NOMO-1 treated with DMSO at 0.1 percent for 48 hours (cell line): ENCODE data around the gene ATP11A.

Experiments used
- DNase-seq: peaks from one replicate; lab custom pipeline; 2025; ENCODE audit not compliant: unreplicated experiment; lab: John Stamatoyannopoulos, UW

ATP11A gene

GRCh38 chr13:112813552-112813951 lies 123.7 kb downstream of the ATP11A start:
- no peak for DNase-seq

- no peak for DNase-seq
Observed at GRCh38 chr13:112814905-112815585, 125.2 kb downstream of the ATP11A start.

- no peak for DNase-seq
Observed at GRCh38 chr13:112815871-112816270, 126.0 kb downstream of the ATP11A start.

GRCh38 chr13:112818040-112818697 lies 128.3 kb downstream of the ATP11A start:
- no peak for DNase-seq

GRCh38 chr13:112818698-112819045 lies 128.8 kb downstream of the ATP11A start:
- no peak for DNase-seq

- no peak for DNase-seq
Observed at GRCh38 chr13:112819111-112819510, 129.3 kb downstream of the ATP11A start.

- no peak for DNase-seq
Observed at GRCh38 chr13:112819816-112820215, 130.0 kb downstream of the ATP11A start.

- DNase-seq = no peak
Observed at GRCh38 chr13:112820318-112820717, 130.5 kb downstream of the ATP11A start.

- no peak for DNase-seq
Observed at GRCh38 chr13:112821340-112822055, 131.7 kb downstream of the ATP11A start.

GRCh38 chr13:112822851-112823250 lies 133.0 kb downstream of the ATP11A start:
- no peak for DNase-seq

GRCh38 chr13:112824429-112824828 lies 134.6 kb downstream of the ATP11A start:
- no peak for DNase-seq

GRCh38 chr13:112825071-112825470 lies 135.2 kb downstream of the ATP11A start:
- no peak for DNase-seq

- no peak for DNase-seq
Observed at GRCh38 chr13:112825875-112826274, 136.0 kb downstream of the ATP11A start.

GRCh38 chr13:112826565-112826964 lies 136.7 kb downstream of the ATP11A start:
- no peak for DNase-seq

- no peak for DNase-seq
Observed at GRCh38 chr13:112828082-112828699, 138.4 kb downstream of the ATP11A start.

GRCh38 chr13:112828756-112829155 lies 138.9 kb downstream of the ATP11A start:
- no peak for DNase-seq

- no peak for DNase-seq
Observed at GRCh38 chr13:112831196-112831595, 141.4 kb downstream of the ATP11A start.

- no peak for DNase-seq
Observed at GRCh38 chr13:112831801-112832200, 142.0 kb downstream of the ATP11A start.

GRCh38 chr13:112832811-112833210 lies 143.0 kb downstream of the ATP11A start:
- DNase-seq = no peak

GRCh38 chr13:112833551-112834257 lies 143.9 kb downstream of the ATP11A start:
- no peak for DNase-seq

- no peak for DNase-seq
Observed at GRCh38 chr13:112835344-112835743, 145.5 kb downstream of the ATP11A start.
